ENCODE results near the gene ACVR1B. TPM values are rescaled to one million over a fixed set of nuclear protein-coding genes. Genes with fewer than 3 reads are reported as not detected.

Gene ACVR1B
- total and polyA plus RNA-seq, 2 experiments from 2014 or later: 2.4 to 7.5 TPM

GRCh38 chr12:51915003-51915625 is 36.4 kb upstream of the ACVR1B start (continued):
- TF ChIP-seq ZNF462 (CRISPR knock-in tag; IDR thresholded peaks at IDR 0.05) (no peak), EZH2 (IDR thresholded peaks at IDR 0.05; ENCODE audit: low read depth, unreplicated experiment) (no peak), ETS1 (IDR thresholded peaks at IDR 0.05) (no peak), STAT1 (IDR thresholded peaks at IDR 0.05; ENCODE audit: unreplicated experiment) (no peak), NANOG (IDR thresholded peaks at IDR 0.05; ENCODE audit: borderline replicate concordance) (no peak), ZNF114 (CRISPR knock-in tag; IDR thresholded peaks at IDR 0.05) (no peak), EZH2phosphoT487 (IDR thresholded peaks at IDR 0.05; ENCODE audit: unreplicated experiment) (no peak), REST (IDR thresholded peaks at IDR 0.05; ENCODE audit: unreplicated experiment) (no peak)

All from GM23338 (cell line).